NCI-H2227 (cell line): Measurements from ENCODE around the gene GNG10.
"Not testable (repeated sequence)": the region's sequence is repeated elsewhere in the genome, so short reads cannot be mapped to it uniquely, and the experiment has no call there.

ENCODE experiments used
- DNase-seq: peaks from one replicate; lab custom pipeline; 2025; ENCODE audit not compliant: unreplicated experiment; lab: John Stamatoyannopoulos, UW

The GNG10 gene

DNA sequence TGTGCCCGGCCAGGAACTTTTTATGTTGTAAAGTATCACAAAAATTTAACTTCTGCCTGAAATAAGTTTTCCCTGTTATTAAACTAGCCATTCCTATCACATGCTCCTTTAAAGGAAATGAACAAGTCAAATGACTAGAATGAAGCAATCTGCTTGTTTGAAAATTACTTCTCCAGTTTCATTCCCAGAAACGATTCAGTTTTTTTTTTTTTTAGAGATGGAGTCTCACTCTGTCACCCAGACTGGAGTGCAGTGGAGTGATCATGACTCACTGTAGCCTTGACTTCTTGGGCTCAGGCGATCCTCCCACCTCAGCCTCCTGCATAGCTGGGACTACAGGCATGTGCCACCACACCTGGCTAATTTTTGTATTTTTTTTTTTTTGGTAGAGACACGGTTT, 13.3 kb upstream of the GNG10 start:
- DNase-seq, result no peak

DNA sequence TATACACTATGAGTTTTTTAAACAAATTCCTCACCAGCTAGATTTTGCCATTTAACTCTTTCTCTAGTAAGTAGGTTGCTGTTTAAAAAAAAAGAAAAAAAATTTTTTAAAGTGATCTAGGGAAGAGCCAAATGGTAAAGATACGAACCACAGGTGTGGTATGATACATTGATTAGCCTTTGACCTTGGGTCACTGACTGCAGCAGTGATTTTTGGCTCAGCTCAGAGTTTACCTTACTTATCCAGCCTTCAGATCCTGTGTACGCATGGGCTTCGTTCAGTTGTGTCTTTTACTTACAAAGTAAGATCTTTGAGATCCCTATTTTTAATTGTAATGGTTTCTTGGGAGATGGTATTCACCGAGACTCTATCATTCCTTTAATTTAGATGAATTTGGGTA, 12.4 kb upstream of the GNG10 start:
- DNase-seq, result no peak

DNA sequence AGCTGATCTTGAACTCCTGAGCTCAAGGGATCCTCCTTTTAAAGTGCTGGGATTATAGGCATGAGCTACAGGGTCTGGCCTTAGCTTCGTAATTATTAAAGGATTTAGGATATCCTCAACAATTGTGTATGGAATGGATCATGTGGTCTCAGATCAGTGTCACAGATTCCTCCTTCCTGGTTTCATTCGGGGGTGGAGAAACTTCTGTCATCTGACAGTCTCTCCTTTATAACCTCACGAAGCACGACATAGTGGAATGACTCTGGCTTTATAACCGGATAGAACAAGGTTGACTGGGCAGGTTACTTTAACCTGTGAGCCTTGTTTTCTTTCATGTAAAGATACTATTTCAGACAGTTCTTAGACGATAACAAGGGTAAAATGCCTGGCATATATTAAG, 4.4 kb upstream of the GNG10 start:
- DNase-seq, result no peak

DNA sequence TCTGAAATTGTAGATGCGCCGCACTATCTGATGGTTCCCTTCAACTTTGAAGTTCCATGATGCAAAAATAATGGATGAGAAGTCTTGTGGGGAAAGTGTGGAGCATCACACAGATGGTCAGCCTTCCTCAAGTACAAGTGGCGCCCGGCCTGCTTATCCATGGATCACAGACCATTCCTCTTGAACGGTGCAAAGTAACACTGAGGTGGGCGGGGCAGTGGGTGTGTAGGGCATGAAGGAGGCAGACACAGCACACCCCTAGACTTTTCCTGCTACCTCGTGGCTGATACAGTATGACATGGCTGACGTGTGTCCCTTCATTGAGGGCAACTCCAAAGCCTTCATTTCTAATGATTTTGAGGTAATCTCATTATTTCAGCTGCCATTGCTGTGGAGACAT, 2.5 kb upstream of the GNG10 start:
- DNase-seq, result no peak

DNA sequence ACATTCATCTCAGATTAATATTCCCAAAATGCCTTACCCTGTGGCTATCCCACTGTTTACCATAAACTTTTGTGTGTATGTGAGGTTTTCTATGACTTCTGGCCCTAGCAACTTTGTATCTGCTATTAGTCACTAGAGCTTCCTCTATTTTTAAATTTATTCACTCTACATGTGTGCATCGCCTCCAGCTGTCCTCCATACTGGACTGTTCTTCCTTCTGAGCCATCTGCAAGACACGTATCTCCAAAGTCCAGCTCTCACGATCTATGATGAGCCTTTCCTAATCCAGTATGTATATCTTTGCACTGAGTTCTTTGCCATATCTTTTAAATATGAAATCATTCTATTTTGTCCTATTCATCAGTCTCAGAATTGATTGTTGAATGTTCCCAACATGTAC, 1.7 kb upstream of the GNG10 start:
- DNase-seq, result no peak

DNA sequence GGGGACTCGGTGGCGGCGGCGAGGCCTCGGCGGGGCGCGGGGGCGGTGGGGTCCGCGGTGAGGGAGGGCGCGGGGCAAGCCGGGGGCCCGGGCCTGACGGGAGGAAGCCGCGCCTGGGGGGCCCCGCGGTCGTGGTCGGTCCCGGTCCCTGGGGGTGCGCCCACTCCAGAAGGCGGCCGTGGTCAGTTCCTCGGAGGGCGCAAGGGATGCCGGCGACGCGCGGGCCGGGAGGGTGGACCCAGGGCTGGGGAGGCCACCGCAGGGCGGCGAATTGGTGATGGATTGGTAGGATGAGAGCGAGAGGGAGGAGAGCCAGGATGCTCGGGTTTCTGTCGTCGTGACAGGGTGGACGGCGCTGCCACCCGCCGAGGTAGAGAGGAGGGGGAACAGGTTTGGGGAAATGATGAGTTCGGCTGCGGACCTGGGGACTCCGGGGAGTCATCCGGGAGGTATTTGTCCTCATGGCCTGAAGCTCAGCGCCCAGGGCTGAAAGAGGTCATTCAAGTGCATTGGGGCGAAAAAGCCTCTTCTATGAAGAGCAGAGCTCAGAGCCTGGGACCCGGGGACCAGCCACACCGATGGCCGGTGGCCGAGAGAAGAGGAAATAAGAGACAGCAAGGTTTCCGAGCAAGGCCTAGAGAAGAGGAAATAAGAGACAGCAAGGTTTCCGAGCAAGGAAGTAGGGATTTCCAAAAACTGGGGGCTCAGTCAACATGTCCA, 557 bp downstream of the GNG10 start:
- peak; percentile 27 for DNase-seq

DNA sequence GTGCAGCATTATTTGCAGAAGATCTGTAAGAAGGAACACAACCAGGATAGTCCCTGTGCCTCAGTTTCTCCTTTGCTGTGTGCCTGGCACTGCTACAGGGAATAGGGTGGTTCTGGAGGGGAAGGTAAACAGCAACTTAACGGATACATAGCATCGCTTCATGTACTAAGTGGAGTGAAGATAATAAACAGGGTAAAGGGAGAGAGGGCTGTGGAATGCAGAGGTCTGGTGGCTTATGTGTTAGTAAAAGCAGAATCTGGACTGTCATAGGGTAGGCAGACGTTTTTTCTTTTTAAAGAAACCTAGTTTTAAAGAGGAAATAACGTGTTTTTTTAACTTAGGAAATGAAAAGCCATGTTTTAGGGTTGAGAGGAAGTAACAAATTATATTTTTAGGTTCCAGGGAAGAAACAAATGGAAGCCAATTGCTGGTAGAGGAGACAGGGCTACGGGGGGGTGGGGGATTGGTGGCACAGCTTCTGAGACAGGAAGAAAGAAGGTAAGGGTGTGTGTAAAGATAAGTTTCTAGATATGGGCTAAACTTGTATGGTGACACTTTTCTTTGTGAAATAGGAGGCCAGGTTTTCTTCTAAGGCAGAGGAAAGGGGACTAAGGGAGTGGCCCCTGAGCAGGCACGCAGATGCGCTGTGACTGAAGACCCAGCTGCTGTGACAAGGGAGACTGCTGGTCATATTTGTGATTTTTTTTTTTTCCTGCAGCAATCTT, 1.3 kb downstream of the GNG10 start:
- DNase-seq, result no peak

DNA sequence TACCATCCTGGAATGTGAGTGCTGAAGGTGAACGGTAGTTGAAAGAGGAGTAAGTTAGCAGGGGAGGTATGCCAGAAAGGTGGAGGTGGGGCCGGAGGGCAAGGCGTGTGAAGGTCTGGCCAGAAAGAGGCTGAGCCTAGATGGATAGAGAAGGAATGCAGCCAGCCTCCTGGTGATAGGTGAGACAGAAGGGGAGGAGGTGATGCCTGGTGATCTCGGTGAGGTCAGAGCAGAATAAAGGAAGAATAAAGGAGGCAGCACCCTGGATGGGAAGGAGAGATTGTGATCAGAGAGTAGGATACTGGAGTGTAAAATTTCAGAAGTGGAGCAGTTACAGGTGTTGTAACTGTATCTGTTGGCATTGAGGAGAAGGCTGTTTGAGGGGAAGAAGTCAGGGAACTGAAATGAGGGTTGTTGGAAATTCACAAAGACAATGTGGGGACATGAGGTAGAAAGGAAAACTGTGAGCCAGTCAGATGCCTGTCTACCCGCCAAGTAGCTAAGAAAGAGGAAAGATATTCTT, 2.0 kb downstream of the GNG10 start:
- DNase-seq, result no peak

DNA sequence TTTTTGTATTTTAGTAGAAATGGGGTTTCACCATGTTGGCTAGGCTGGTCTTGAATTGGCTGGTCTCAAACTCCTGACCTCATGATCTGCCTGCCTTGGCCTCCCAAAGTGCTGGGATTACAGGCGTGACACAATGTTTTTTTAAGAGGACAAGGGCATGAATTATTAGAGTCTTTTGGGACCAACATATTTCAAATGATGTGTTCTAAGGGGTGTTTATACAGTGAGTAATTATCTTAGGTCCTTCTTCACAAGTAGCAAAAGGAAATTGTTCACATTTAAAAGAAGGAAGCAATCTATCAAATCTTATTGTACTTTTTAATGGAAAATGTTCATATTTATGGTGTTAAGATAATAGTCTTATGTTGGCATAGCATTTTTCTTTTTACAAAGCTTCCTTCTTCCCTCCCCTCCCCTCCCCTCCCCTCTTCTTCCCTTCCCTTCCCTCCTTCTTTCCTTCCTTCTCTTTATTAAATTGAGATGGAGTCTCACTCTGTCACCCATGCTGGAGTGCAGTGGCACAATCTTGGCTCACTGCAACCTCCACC, 6.7 kb downstream of the GNG10 start:
- DNase-seq, result no peak

DNA sequence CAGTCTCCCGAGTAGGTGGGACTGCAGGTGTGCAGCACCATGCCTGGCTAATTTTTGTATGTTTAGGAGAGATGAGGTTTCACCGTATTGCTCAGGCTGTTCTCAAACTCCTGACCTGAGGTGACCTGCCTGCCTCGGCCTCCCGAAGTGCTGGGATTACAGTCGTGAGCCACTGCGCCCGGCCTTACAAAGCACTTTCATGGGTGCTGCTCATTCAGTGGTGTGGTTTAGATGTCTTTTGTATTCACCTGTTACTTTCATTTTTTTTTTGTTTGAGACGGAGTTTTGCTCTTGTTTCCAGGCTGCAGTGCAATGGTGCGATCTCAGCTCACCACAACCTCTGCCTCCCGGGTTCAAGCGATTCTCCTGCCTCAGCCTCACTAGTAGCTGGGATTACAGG, 7.2 kb downstream of the GNG10 start:
- not testable (repeated sequence) for DNase-seq

DNA sequence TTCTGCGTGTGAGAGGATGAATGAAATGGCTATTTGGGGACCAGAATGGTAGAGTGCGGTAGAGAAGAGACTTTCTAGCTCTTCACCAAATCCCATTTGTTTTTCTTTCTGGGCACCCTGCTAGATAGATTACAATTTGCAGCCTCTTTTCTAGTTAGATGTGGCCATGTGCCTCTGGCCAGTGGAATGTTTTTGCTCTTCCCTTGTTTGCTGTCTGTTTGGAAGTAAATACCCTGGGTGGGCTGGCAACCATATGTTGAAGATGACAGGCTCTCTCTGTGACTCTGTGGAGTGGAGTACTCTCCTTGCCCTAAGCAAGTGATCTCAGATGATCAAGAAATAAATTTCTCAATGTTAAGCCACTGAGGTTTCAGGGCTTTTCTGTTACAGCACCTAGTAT, 12.9 kb downstream of the GNG10 start:
- no peak for DNase-seq

DNA sequence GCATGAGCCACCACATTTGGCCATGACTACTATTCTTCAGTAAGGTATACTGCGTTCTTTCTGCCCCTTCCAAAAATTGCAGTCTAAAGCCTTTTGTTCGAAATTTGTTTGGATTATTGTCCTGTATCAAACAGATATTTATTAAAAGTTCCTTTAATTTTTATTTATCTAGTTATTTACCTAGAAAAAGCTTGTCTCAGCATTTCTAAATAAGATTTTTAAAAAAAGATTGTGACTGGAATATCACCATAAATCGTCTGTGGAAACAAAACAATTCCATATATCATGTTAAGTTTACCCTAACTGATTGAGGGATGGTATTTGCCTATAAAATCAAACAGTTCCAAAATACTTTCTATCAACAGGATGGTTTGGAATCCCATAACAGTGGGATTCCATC, 14.7 kb downstream of the GNG10 start:
- no peak for DNase-seq

DNA sequence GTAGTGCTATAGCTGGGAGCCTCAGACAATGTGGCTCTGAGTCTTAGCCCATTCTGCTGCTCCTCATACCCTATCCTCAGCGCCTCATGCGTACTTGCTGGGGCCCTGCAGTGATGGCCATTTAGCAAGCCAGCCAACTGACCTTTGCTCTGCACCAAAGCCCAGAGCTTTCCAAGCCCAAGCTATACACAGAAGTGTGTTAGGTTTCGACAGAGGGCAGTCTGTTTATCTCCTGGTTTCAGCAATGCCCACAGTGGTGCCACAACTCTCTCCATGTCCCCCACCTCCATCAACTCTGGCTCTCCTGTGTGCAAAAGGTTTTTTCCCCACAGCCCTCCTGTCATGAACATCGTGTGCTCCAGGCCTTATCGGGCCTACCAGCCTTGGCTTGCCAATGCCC, 16.9 kb downstream of the GNG10 start:
- DNase-seq, result no peak

DNA sequence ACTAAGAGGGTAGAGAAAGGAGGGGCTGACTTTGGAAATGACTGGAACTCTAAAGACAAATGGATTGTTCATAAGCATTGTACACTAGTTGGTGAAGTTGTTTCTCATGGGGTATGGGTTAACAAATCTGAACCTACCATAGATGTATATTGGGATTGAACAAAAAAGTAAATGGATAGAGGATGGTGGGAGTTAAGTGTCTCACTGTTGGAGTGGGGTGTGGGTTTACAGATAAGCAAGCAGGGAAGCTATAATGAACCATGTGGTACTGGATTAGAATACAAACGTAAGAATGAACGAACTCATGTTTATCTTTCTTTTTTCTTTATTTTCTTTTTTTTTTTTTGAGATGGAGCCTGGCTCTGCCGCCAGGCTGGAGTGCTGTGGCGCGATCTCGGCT, 17.8 kb downstream of the GNG10 start:
- DNase-seq, result no peak

DNA sequence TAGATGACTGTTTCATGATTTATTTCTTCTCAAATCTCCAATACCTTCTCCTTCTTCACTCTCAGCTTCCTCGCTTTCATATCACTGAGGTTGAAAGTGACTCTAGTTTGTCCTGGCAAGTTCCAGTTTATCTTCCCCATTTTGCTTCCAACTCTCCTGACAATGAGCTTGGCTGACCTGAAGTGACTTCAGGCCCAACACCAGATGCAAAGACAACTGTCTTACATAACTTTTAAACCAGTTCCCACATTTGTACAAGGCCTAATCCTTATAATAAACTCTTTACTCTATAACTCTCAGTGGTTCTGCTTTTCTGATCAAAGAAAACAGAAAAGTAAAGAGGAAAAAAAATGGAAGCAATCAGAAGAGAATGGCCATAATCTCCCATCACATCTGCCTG, 22.0 kb downstream of the GNG10 start:
- no peak for DNase-seq

DNA sequence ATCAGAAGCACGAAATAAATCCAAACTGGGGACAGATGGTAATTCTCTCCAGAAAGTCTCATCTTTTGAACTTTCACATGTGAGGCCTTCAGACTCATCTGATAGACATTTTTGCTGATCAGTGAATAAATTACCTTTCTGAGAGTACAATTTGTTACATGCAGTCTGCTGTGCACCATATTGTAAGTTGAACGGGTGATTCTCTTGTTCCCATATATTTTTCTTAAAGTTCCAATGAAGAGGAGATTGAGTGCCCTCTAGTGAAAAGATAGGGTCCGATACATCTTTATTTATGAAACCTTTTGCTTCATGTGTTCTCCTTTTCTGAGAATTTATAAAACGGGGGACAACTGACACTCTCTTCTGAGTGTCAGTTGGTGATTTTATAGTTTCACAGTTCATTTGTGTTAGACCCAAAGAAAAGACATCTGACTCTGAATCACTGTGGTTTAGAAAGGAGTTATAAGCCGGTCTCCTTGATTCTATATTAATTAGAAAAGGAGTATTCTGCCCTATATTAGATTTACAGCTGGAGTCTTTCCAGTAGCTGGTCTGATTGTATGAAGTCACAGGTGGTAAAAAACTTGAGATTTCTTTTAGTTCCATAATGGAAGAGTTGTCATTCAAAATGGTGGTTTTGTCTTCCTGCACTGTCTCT, 30.4 kb downstream of the GNG10 start:
- peak; percentile 16 for DNase-seq

DNA sequence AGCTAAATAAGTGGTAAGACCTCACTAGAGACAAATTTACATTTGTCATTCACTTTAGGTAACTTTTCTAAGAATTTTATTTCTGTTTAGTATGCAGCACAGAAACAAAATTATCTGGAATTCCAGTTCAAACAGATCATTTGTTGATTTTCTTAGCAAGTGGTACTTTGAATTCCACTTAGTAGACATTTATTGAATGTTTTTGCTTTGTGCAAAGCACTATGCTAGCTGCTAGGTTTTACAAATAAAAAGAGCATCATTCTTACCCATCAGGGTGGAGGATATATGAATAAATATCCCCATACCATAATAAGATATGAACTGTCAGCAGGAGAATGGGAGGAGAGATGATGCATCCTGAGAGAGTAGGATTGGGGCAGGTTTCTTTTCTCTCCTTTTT, 35.4 kb downstream of the GNG10 start:
- DNase-seq, result no peak

DNA sequence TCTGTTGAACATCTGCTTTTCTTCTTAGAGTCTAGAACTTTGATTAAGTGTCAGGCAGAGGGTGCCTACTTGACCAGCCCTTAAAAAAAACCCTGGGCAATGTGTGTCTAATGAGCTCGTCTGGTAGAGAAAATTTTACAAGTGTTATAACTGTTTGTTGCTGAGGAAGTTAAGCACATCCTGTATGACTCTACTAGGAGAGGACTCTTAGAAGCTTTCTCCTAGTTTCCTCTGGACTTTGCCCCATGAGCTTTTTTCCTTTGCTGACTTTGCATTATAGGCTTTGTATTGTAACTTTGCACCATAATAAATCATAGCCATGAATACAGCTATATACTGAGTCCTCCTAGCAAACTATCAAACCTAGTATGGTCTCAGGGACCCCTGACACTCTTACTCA, 39.4 kb downstream of the GNG10 start:
- no peak for DNase-seq

DNA sequence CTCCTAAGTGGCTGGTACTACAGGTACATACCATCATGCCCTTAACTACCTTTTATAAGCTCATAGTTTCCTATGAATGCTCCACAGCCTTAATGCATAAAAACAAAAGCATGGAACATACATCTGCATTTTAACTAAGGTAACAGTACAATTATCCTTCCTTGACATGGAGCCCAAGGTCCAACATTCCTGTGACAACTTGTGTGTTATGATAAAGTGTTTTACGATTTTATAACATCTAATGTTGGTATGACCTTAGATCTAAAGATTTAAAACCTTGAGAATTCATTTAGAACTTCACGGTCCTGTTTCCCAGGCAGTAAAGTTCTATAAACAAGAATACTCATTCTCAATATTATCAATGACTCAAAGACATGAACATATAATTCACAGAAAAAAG, 43.1 kb downstream of the GNG10 start:
- no peak for DNase-seq

DNA sequence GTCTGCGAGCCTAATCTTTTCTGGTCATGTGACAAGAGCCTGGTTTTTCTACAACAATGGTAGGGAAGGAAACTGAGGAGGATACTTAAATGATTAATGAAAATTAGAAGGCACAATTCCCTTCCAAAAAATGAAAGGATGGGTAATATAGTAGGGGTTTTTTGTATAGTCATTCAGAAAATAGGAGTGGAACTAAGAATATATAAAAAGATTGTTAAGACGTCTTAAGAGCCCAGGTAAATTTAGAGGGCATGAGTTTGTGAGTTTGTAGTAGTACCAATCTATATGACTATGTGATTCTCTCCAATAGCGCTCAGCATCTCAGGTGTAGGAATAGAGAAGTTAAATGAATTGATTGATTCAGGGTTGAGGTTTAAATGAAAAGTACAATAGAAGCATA, 50.1 kb downstream of the GNG10 start:
- DNase-seq, result no peak

DNA sequence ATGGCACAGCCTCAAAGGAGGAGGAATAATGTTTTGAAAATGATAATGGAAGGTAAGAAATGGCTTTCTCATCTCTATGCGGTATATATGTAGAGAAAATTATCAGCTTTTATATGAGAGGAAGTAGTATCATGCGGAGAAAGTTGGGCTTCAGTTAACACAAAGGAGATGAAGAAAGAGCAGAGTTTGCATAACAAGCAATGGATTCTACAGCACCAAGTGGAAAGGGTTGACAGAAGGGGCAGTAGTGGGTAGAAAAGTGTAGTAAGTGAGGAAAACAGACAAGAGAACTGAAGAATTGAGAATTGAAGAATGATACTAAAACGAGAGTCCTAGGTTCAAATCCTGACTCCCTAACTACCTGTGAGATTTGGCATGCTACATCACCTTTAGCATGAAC, 51.0 kb downstream of the GNG10 start:
- DNase-seq, result no peak

DNA sequence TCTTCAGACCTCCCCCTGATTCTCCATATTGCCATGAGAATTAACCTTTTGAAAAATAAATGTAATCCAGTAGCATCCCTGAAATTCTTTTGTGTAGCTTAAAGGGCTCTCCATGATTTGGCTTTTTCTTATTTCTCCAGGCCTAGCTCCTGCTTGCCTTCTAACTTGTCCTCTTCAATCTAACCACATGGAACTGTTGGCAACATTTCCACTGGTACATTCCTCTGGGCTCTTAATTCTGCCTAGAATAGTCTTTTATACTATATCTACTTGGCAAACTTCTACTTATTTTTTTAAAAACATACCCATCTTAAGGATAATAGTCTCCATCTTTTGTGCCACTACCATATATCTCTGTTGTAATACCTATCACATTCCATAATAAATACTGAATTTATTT, 54.1 kb downstream of the GNG10 start:
- DNase-seq, result no peak
